HEK293 (cell line): ENCODE results near the gene MAML3.

Experiments used
- CTCF ChIA-PET: fragments of 350-600 bp; formaldehyde crosslinking; extraction: SDS; loops from one replicate; lab custom pipeline; 2021; ENCODE audit warnings: antibody characterized with exemption; lab: Yijun Ruan, JAX
- POLR2A ChIA-PET: fragments of 300-600 bp; formaldehyde crosslinking; extraction: SDS; loops from one replicate; lab custom pipeline; 2020; ENCODE audit warnings: antibody characterized with exemption, inconsistent platforms; lab: Yijun Ruan, JAX
- H3K27ac ChIP-seq: fragments of 200-500 bp; sonication (Bioruptor generic); 2 replicates; pipeline ENCODE4 v1.5.1; 2014; ENCODE audit warnings: low read depth, low read length, control low read depth, inconsistent platforms; ENCODE audit errors: extremely low read depth
- H3K36me3 ChIP-seq, 2 experiments: fragments of 200-500 bp in 1 of 2; sonication (Bioruptor generic) in 1 of 2; 1 replicate in 1 of 2; 2 replicates in 1 of 2; pipeline ENCODE4 v1.5.1; 2014 to 2017; ENCODE audit warnings: inconsistent platforms in 2 of 2, low read length in 2 of 2; ENCODE audit not compliant: control insufficient read depth in 2 of 2, insufficient read depth in 1 of 2
- H3K4me1 ChIP-seq: fragments of 200-500 bp; sonication (Bioruptor generic); 2 replicates; pipeline ENCODE4 v1.5.1; 2014; ENCODE audit warnings: mild to moderate bottlenecking, low read length, inconsistent platforms; ENCODE audit not compliant: control insufficient read depth, insufficient read depth
- H3K4me3 ChIP-seq: 2 replicates; pipeline ENCODE4 v1.5.1; 2011; ENCODE audit warnings: low read depth, mild to moderate bottlenecking, control low read depth, low read length, moderate library complexity
- H3K9me3 ChIP-seq: fragments of 200-500 bp; sonication (Bioruptor generic); 2 replicates; pipeline ENCODE4 v1.5.1; 2014; ENCODE audit warnings: low read depth, low read length, inconsistent platforms; ENCODE audit not compliant: control insufficient read depth, insufficient read depth
- ATF2 ChIP-seq: fragments of 450-650 bp; formaldehyde crosslinking; IDR thresholded peaks from 2 replicates; pipeline ENCODE4 v1.5.1; 2016; ENCODE audit warnings: missing biosample characterization, missing genetic modification characterization, low read depth
- PRDM10 ChIP-seq: fragments of 450-650 bp; formaldehyde crosslinking; IDR thresholded peaks from 2 replicates; pipeline ENCODE4 v1.5.1; 2016; ENCODE audit warnings: missing biosample characterization, missing genetic modification characterization
- PRDM2 ChIP-seq: fragments of 450-650 bp; formaldehyde crosslinking; IDR thresholded peaks from 2 replicates; pipeline ENCODE4 v1.5.1; 2016; ENCODE audit warnings: missing biosample characterization, missing genetic modification characterization, borderline replicate concordance
- TCF7L2 ChIP-seq: IDR thresholded peaks from 2 replicates; pipeline ENCODE4 v1.6.1; 2011; ENCODE audit warnings: low read depth, mild to moderate bottlenecking, inconsistent platforms, low read length, moderate library complexity, borderline replicate concordance
- YY1 ChIP-seq: fragments of 450-650 bp; formaldehyde crosslinking; IDR thresholded peaks from 2 replicates; pipeline ENCODE4 v1.5.1; 2018; ENCODE audit warnings: missing biosample characterization, missing genetic modification characterization
- ZBTB48 ChIP-seq: fragments of 450-650 bp; formaldehyde crosslinking; IDR thresholded peaks from 2 replicates; pipeline ENCODE4 v1.5.1; 2016; ENCODE audit warnings: missing biosample characterization, missing genetic modification characterization
- ZNF138 ChIP-seq: fragments of 450-650 bp; formaldehyde crosslinking; IDR thresholded peaks from 2 replicates; pipeline ENCODE4 v1.5.1; 2016; ENCODE audit warnings: missing biosample characterization, missing genetic modification characterization, borderline replicate concordance
- ZNF239 ChIP-seq: fragments of 450-650 bp; formaldehyde crosslinking; IDR thresholded peaks from 2 replicates; pipeline ENCODE4 v1.5.1; 2016; ENCODE audit warnings: missing biosample characterization, missing genetic modification characterization
- ZNF26 ChIP-seq: fragments of 450-650 bp; formaldehyde crosslinking; IDR thresholded peaks from 2 replicates; pipeline ENCODE4 v1.5.1; 2016; ENCODE audit warnings: missing biosample characterization, missing genetic modification characterization
- ZNF394 ChIP-seq: fragments of 450-650 bp; formaldehyde crosslinking; IDR thresholded peaks from 2 replicates; pipeline ENCODE4 v1.5.1; 2016; ENCODE audit warnings: missing biosample characterization, missing genetic modification characterization, mild to moderate bottlenecking, moderate library complexity, borderline replicate concordance
- ZNF530 ChIP-seq: fragments of 450-650 bp; formaldehyde crosslinking; IDR thresholded peaks from 2 replicates; pipeline ENCODE4 v1.5.1; 2016; ENCODE audit warnings: low read depth, missing biosample characterization, missing genetic modification characterization
- ZNF654 ChIP-seq: fragments of 450-650 bp; formaldehyde crosslinking; IDR thresholded peaks from 2 replicates; pipeline ENCODE4 v1.5.1; 2016; ENCODE audit warnings: low read depth, missing biosample characterization, missing genetic modification characterization
- ZNF692 ChIP-seq: fragments of 450-650 bp; formaldehyde crosslinking; IDR thresholded peaks from 2 replicates; pipeline ENCODE4 v1.5.1; 2016; ENCODE audit warnings: missing biosample characterization, missing genetic modification characterization
- ZSCAN23 ChIP-seq: fragments of 450-650 bp; formaldehyde crosslinking; IDR thresholded peaks from 2 replicates; pipeline ENCODE4 v1.5.1; 2016; ENCODE audit warnings: missing biosample characterization, missing genetic modification characterization

Gene MAML3

GRCh38 chr4:139769364-139769763, 384.6 kb downstream of the MAML3 start (continued):
- TF ChIP-seq PRDM10: no peak
- no peak for TF ChIP-seq ZNF239 (tag by site-specific recombination)
- TF ChIP-seq, all 188 proteins: peak for 0

GRCh38 chr4:139768896-139769295, 385.1 kb downstream of the MAML3 start:
- ChIA-PET POLR2A (no interaction called here), CTCF (no interaction called here)
- H3K27ac ChIP-seq: no peak overlapping the region
- no peaks in the 10 kb centered on the region for H3K36me3 ChIP-seq
- no peak overlapping the region for H3K4me3 ChIP-seq
- 0 out of 2 replicates have a peak, but pooled peaks cover under 1% of the 10 kb centered on the region for H3K4me1 ChIP-seq
- no peaks in the 10 kb centered on the region for H3K9me3 ChIP-seq
- TF ChIP-seq ZBTB48 (tag by site-specific recombination) (no peak), ATF2 (tag by site-specific recombination) (no peak), ZNF530 (tag by site-specific recombination) (no peak), TCF7L2 (no peak), ZNF654 (tag by site-specific recombination) (no peak), ZNF692 (no peak), PRDM2 (tag by site-specific recombination) (no peak), YY1 (no peak), ZNF138 (tag by site-specific recombination) (no peak), ZNF394 (no peak), ZNF26 (no peak), ZSCAN23 (tag by site-specific recombination) (no peak)
